Activated T-cell treated with anti-CD3 and anti-CD28 coated beads, Interleukin-2, amount 50 U/mL, for 24 hours (primary cell): Measurements from ENCODE around the gene IDH2.

Experiments used
- DNase-seq: peaks from one replicate; pipeline ENCODE4 v3.0.0-alpha.2; 2020
- H3K27ac Mint-ChIP-seq: 2 replicates; pipeline ENCODE4 v1.8.0; 2020; ENCODE audit warnings: mild to moderate bottlenecking, mixed read lengths
- H3K27me3 Mint-ChIP-seq: 2 replicates; pipeline ENCODE4 v1.8.0; 2020; ENCODE audit warnings: mixed read lengths
- H3K36me3 Mint-ChIP-seq: 2 replicates; pipeline ENCODE4 v1.8.0; 2020; ENCODE audit warnings: low read depth, mixed read lengths
- H3K4me1 Mint-ChIP-seq: 2 replicates; pipeline ENCODE4 v1.8.0; 2020; ENCODE audit warnings: low read depth, mixed read lengths
- H3K4me3 Mint-ChIP-seq: 2 replicates; pipeline ENCODE4 v1.8.0; 2020; ENCODE audit warnings: mild to moderate bottlenecking, moderate library complexity, mixed read lengths
- H3K9me3 Mint-ChIP-seq: 2 replicates; pipeline ENCODE4 v1.8.0; 2020; ENCODE audit warnings: mixed read lengths

IDH2 gene

DNA sequence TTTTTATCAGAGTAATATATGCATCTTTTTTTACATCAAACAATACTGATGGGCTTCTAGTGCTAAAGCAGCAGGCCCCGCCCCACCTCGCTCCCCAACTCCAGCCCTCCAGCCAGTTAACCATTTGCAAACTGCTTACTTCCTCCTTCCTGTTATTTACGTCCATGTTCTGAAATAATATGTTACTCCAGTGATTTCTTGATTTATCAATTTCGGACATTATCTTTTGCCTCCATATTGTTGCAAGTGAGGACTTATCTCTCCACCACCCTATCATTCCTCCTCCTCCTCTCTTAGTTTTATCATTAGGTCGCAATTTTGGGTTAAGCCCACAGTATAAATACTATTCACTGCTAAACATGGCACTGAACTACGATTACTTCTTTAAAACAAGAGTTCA is 61.6 kb downstream of the IDH2 start:
- Mint-ChIP-seq H3K36me3 (peaks cover 2% of the 10 kb centered on the region), H3K4me1 (peaks cover 56% of the 10 kb centered on the region)

DNA sequence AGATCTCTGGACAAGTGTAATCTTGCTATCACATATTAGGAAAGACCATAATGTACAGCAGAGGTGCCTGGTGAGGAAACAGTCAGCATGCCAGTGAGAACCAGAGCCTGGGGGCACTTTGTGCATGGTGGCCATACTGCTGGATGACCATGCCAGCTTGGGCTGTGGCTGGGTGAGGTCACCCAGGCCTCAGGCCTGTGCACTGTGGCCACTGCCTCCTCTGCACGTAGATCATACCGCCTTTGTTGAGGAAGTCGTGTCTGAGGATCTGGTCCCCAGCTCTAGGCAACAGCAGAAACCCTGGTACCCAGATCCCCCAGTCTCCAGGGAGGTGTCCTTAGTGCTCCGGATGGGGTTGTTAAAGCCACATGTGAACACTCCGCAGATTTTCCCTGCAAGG is 62.3 kb downstream of the IDH2 start:
- H3K27ac Mint-ChIP-seq: peak overlapping the region; percentile 44
- no peak for DNase-seq
- H3K4me3 Mint-ChIP-seq: no peak overlapping the region
- H3K27me3 Mint-ChIP-seq: no peaks in the 10 kb centered on the region
- no peaks in the 10 kb centered on the region for H3K9me3 Mint-ChIP-seq
- H3K4me1 Mint-ChIP-seq: peaks cover 57% of the 10 kb centered on the region
- peaks cover 2% of the 10 kb centered on the region for H3K36me3 Mint-ChIP-seq

More for the DNA sequence above, 61.6 kb downstream of the IDH2 start:
- no peak overlapping the region for H3K4me3 Mint-ChIP-seq
- DNase-seq: no peak
- H3K27ac Mint-ChIP-seq: peak overlapping the region; percentile 2
- no peaks in the 10 kb centered on the region for H3K9me3 Mint-ChIP-seq
- H3K27me3 Mint-ChIP-seq: no peaks in the 10 kb centered on the region

DNA sequence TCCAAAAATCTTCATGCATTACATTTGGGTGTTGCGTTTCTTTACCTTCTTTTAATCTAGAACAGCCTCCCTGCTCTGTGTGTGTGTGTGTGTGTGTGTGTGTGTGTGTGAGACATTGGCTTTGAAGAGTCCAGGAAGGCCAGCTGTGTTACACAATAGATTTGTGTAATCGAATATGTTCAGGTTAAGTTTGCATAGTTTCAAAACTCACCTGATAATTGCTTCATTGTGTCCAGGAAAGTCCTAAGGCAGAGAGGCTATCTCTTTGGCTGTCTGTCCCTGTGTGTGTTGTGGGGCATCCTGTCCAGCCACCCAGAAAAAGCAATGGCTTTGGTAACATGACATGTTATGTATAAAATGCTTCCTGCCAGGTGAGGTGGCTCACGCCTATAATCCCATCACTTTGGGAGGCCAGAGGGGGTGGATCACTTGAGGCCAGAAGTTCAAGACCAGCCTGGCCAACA is 63.6 kb downstream of the IDH2 start:
- Mint-ChIP-seq H3K27me3 (no peaks in the 10 kb centered on the region), H3K9me3 (no peaks in the 10 kb centered on the region), H3K36me3 (peaks cover 2% of the 10 kb centered on the region), H3K4me1 (peaks cover 69% of the 10 kb centered on the region), H3K4me3 (no peak overlapping the region), H3K27ac (peak overlapping the region; percentile 93)
- DNase-seq: no peak

DNA sequence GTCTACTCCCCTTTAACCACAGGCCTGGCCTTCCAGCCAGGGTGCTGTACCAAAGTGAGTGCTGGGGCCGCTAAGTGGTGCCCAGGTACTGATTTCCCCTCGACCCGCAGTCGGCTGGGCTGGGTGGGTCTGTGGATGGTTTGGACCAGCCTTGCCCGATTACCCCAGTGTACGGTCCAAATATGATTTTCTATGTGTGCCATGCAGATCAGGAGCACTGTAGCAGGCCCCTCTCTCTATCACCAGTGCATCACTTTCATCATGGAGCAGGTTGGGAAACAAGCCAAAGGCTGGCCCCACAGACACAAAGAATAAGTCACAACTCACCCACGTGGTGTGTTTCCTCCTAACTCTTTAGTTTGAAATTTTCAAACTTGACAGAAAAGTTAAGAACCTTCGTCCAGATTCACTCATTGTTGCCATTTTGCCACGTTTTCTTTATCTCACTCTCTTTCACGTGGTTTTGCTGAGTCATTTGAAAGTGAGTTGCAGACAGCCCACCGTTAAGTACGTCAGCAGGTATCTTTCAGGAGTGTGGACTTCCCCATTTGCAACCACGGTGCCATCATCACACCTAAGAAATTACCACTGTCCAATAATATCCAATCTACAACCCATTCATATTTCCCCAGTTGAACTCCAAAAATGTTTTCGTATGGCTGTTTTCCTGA is 64.2 kb downstream of the IDH2 start:
- DNase-seq: peak; percentile 65
- Mint-ChIP-seq H3K4me3 (no peak overlapping the region), H3K36me3 (peaks cover 2% of the 10 kb centered on the region), H3K4me1 (peaks cover 74% of the 10 kb centered on the region), H3K27ac (peak overlapping the region; percentile 93), H3K9me3 (no peaks in the 10 kb centered on the region), H3K27me3 (no peaks in the 10 kb centered on the region)

DNA sequence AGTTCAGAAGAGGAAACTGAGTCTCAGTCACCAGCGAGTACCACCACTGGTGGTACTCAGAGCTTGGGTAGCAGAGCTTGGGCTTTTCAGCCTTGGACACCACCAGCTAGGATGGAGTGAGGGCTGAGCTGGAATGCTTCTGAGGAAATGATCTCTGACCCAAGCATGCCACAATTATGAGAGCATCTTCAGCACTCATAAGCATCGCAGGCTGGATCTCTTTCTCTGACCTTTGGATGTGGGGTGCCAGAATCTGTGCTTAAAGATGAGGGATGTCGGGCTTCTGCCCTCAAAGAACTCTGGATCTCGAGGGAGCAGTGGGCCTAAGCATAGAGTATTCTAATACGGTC is 64.8 kb downstream of the IDH2 start:
- Mint-ChIP-seq H3K4me3 (no peak overlapping the region), H3K4me1 (peaks cover 77% of the 10 kb centered on the region)
- DNase-seq: no peak

DNA sequence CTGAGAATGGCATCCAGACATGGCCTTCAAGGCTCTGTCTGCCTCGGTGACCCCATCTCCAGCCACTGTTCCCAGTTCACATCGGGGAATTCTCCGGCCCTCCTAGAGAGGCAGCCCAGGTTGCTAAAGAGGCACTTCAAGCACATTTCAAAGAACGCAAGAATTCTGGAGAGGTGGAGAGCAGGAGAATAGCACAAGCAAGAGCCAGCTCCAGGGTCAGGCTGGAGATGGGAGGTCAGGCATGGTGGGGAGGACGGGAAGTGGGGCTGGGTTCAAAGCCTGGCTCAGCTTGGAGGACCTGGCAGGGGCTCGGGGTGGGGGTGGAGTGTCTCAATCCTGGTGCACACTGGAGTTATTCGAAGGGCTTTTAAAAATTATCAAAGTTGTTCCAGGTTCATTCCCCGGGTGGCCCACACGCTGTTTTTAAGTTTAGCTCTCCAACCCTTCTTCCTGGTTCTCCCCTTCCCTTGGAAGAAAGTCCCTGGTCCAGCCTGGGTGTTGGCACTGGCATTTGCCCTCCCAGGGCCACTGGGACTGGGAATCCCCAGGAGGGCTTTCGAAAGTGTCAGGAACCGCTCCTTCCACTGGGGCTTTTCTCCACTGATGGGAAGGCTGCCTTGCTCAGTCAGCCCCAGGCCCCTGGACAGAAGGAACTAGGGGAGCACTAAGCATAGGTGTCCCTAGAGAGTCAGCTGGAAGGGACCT is 65.3 kb downstream of the IDH2 start:
- H3K9me3 Mint-ChIP-seq: no peaks in the 10 kb centered on the region
- peak overlapping the region; percentile 93 for H3K27ac Mint-ChIP-seq
- H3K36me3 Mint-ChIP-seq: peaks cover 2% of the 10 kb centered on the region
- no peak for DNase-seq
- H3K4me3 Mint-ChIP-seq: no peak overlapping the region
- H3K27me3 Mint-ChIP-seq: no peaks in the 10 kb centered on the region
- H3K4me1 Mint-ChIP-seq: peaks cover 81% of the 10 kb centered on the region

More for the DNA sequence above, 64.8 kb downstream of the IDH2 start:
- H3K27me3 Mint-ChIP-seq: no peaks in the 10 kb centered on the region
- H3K36me3 Mint-ChIP-seq: peaks cover 2% of the 10 kb centered on the region
- no peaks in the 10 kb centered on the region for H3K9me3 Mint-ChIP-seq
- peak overlapping the region; percentile 93 for H3K27ac Mint-ChIP-seq

DNA sequence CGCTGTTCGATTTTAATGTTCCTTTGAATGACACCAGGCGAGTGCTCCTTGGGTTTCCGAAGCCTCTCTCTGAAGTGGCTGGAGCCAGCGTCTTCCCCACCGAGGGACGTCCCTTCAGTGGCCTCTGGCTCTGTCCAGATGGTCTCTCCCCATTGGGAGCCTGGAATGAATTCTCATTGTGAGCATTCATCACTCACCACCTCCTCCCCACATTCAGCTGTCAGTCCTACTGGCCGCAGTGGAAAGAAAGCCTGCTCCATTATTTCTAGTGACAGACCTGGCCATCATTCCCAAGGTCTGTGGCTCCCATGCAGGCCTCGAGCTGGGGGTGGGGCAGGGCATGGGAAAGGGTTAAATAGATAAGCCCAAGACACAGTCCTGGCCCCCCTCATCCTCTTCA is 65.9 kb downstream of the IDH2 start:
- Mint-ChIP-seq H3K36me3 (peaks cover 2% of the 10 kb centered on the region), H3K27ac (peak overlapping the region; percentile 93), H3K27me3 (no peaks in the 10 kb centered on the region), H3K4me3 (no peak overlapping the region), H3K9me3 (no peaks in the 10 kb centered on the region), H3K4me1 (peaks cover 85% of the 10 kb centered on the region)
- DNase-seq: no peak

DNA sequence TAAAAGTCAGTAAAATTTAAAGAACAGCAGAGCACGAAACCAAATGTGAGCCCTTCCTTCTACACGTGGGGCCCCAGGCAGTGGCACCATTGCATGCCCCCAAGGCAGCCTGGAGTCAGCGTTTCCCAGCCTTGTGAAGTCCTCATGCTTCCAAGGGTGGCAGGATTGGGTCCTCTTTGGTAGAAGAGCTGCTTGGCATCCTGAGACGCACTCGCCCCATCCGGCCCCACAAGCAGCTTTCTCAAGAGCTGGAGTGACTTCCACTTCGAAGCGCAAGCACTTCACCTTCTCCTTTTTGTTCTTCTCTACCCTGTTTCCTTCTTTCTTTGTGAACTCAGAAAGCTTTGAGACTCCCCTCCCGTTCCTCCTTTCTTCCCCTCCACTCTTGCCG is 66.4 kb downstream of the IDH2 start:
- Mint-ChIP-seq H3K36me3 (peaks cover 2% of the 10 kb centered on the region), H3K4me1 (peaks cover 87% of the 10 kb centered on the region), H3K9me3 (no peaks in the 10 kb centered on the region), H3K27ac (peak overlapping the region; percentile 50), H3K27me3 (no peaks in the 10 kb centered on the region), H3K4me3 (no peak overlapping the region)
- DNase-seq: no peak

DNA sequence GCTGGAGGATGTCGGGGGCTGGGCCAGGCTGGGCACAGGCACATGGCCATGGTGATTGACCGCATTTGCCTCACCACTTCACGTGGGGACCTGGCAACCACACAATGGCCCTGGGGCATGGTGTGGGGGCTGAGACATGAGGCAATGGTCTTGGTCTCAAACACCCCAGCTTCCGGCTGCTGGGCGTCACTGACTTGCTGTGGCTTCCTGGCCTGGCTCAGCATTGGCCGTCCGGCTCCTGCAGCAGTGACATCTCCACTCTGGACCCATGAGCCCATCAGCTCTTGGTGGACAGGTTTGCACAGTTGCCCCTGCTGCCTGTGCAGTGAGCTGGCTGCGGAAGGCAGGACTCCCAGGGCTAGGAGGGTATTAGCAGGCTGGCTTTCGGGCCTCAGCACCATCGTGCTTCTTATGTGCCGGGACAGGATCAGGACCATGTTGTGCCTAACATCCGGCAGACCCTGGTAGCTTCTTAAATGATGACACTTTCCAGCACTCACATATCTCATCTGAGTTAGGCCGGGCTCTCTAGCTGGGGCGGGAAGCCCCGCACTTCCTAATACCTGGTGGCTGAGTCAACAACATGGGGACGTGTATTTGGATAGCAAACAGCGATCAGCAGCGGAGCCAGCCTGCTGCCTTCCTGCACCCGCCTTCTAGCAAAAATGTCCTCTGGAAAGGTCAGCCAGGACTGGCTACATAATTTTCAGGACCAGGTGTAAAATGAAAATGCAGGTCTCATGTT is 67.0 kb downstream of the IDH2 start:
- Mint-ChIP-seq H3K9me3 (no peaks in the 10 kb centered on the region), H3K27me3 (no peaks in the 10 kb centered on the region), H3K4me3 (no peak overlapping the region), H3K4me1 (peaks cover 88% of the 10 kb centered on the region), H3K36me3 (peaks cover 2% of the 10 kb centered on the region), H3K27ac (peak overlapping the region; percentile 81)
- no peak for DNase-seq

DNA sequence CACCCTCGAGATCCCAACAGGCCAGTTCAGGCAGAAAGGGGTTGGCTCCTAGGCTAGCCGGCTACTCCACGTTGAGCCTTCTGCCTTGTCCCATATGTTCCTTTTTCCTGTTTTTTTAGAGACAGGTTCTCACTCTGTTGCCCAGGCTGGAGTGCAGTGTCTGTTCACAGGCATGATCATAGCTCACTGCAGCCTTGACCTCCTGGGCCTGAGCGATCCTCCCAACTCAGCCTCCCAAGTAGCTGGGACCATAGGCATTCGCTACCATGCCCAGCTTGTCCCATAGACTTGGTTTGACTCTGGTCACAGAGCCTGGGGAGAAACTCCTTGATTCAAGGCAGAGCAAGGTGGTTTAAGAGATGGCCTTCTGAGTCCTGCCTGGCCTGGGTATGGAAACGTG is 68.8 kb downstream of the IDH2 start:
- H3K4me3 Mint-ChIP-seq: no peak overlapping the region
- no peaks in the 10 kb centered on the region for H3K27me3 Mint-ChIP-seq
- no peaks in the 10 kb centered on the region for H3K9me3 Mint-ChIP-seq
- peaks cover 73% of the 10 kb centered on the region for H3K4me1 Mint-ChIP-seq
- H3K27ac Mint-ChIP-seq: peak overlapping the region; percentile 81
- no peak for DNase-seq
- H3K36me3 Mint-ChIP-seq: peaks cover 2% of the 10 kb centered on the region
